GM06990 (cell line): ENCODE measurements around the gene SPATA31A1.
"Not testable (repeated sequence)": the region's sequence is repeated elsewhere in the genome, so short reads cannot be mapped to it uniquely, and the experiment has no call there.

Source experiments
- DNase-seq: peaks from one replicate; pipeline ENCODE4 v3.0.0-alpha.2; 2011; ENCODE audit not compliant: insufficient read length; ENCODE audit errors: extremely low read depth
- H3K27me3 ChIP-seq: replicated peaks from 2 replicates; pipeline ENCODE4 v1.6.0; 2011; ENCODE audit warnings: low read length; ENCODE audit not compliant: control insufficient read depth, insufficient read depth
- H3K36me3 ChIP-seq: 2 replicates; pipeline ENCODE4 v1.5.1; 2011; ENCODE audit warnings: low read length; ENCODE audit not compliant: control insufficient read depth, insufficient read depth
- H3K4me3 ChIP-seq: replicated peaks from 2 replicates; pipeline ENCODE4 v1.5.1; 2011; ENCODE audit warnings: low read depth, mild to moderate bottlenecking, control low read depth, low read length

SPATA31A1 gene

GRCh38 chr9:39355369-39355768 lies at the start of gene SPATA31A1:
Gene SPATA31A1, plus strand, starts transcription at chr9:39355669. Its CDS starts 62 bp downstream, at chr9:39355731.
- not testable (repeated sequence) for DNase-seq, H3K27me3 ChIP-seq, H3K4me3 ChIP-seq, H3K36me3 ChIP-seq

GRCh38 chr9:39407261-39408204 lies 52.1 kb downstream of the SPATA31A1 start:
- not testable (repeated sequence) for DNase-seq, H3K4me3 ChIP-seq, H3K27me3 ChIP-seq, H3K36me3 ChIP-seq

GRCh38 chr9:39411254-39411940 lies 55.9 kb downstream of the SPATA31A1 start:
- not testable (repeated sequence) for H3K36me3 ChIP-seq, H3K4me3 ChIP-seq, H3K27me3 ChIP-seq, DNase-seq
